Panc1 (cell line): ENCODE results near the gene NEK8.

Experiments
- CTCF ChIP-seq: fragments of 450-650 bp; IDR thresholded peaks from 2 replicates; pipeline ENCODE4 v1.5.1; 2017; ENCODE audit warnings: mild to moderate bottlenecking
- POLR2AphosphoS5 ChIP-seq: IDR thresholded peaks from 2 replicates; pipeline ENCODE4 v1.6.1; 2012; ENCODE audit warnings: mild to moderate bottlenecking, low read depth, low read length, moderate library complexity
- REST ChIP-seq, 2 experiments: IDR thresholded peaks; 2 replicates each; pipeline ENCODE4 v1.6.1; 2011 to 2012; ENCODE audit warnings: low read depth in 2 of 2, control low read depth in 1 of 2, low read length in 1 of 2, mild to moderate bottlenecking in 1 of 2, moderate library complexity in 1 of 2; ENCODE audit not compliant: insufficient read depth in 1 of 2

- no peak; the same call in 1 of the 2 replicates for TF ChIP-seq CTCF
- no peak for TF ChIP-seq POLR2AphosphoS5
- TF ChIP-seq REST (IDR thresholded peaks at IDR 0.05; ENCODE audit: insufficient read depth in 1 of 2, low read depth in 2 of 2, low read length in 1 of 2), result no peak
Measured at GRCh38 chr17:28714281-28714680, 14.3 kb upstream of the NEK8 start.
